Ascending aorta (tissue), 2 donors: ENCODE results near the gene UBFD1. TPM values are rescaled to one million over a fixed set of nuclear protein-coding genes. Genes with fewer than 3 reads are reported as not detected.

Experiments used
- DNase-seq, 2 donors: peaks; one replicate each; pipeline ENCODE4 v3.0.0-alpha.2; 2019; ENCODE audit warnings: low spot score in 2 of 2
- H3K27ac ChIP-seq, 2 donors: fragments of 200-600 bp; sonication (generic); one replicate each; pipeline ENCODE4 v1.5.1; 2016 to 2017; ENCODE audit warnings: mild to moderate bottlenecking in 1 of 2
- H3K27me3 ChIP-seq: fragments of 200-600 bp; sonication (generic); one replicate; pipeline ENCODE4 v1.5.1; 2017
- H3K36me3 ChIP-seq, 2 donors: fragments of 200-600 bp; sonication (generic); one replicate each; pipeline ENCODE4 v1.5.1; 2016
- H3K4me1 ChIP-seq, 2 donors: fragments of 200-600 bp; sonication (generic); one replicate each; pipeline ENCODE4 v1.5.1; 2016 to 2017; ENCODE audit warnings: mild to moderate bottlenecking in 1 of 2
- H3K4me3 ChIP-seq, 2 donors: fragments of 200-600 bp; sonication (generic); one replicate each; pipeline ENCODE4 v1.5.1; 2016 to 2017; ENCODE audit warnings: mild to moderate bottlenecking in 1 of 2
- H3K9me3 ChIP-seq, 2 donors: fragments of 200-600 bp; sonication (generic); one replicate each; pipeline ENCODE4 v1.5.1; 2016
- CTCF ChIP-seq, 3 experiments: fragments of 200-600 bp in 2 of 3; fragments of 450-650 bp in 1 of 3; sonication (generic) in 2 of 3; IDR thresholded peaks; one replicate each; pipeline ENCODE4 v1.5.1; 2016 to 2019; ENCODE audit warnings: antibody characterized with exemption in 3 of 3, mild to moderate bottlenecking in 1 of 3, moderate library complexity in 1 of 3
- intact Hi-C: fragments of 100-400 bp; cut with DNase I; formaldehyde crosslinking; loops from one replicate; pipeline ENCODE4 v1.15.1; 2023
- total RNA-seq: library from RNA; depleted of rRNA; stranded (reverse); fragments of >200 nt; gene quantifications from one replicate; pipeline ENCODE4 v1.1.0, GENCODE V29; 2016

Gene UBFD1
- total RNA-seq, 1 donor from 2014 or later: 51.8 TPM

GRCh38 chr16:23561586-23561985, 4.1 kb downstream of the UBFD1 start:
- Histone ChIP-seq H3K27me3 (no peaks in the 10 kb centered on the region), H3K9me3 (no peaks in the 10 kb centered on the region), H3K27ac (no peak overlapping the region), H3K36me3 (peaks cover 62 to 73% of the 10 kb centered on the region in 2 donors), H3K4me3 (no peak overlapping the region), H3K4me1 (peaks cover 8 to 15% of the 10 kb centered on the region in 2 donors)
- no peak for DNase-seq
- TF ChIP-seq CTCF (IDR thresholded peaks at IDR 0.05): no peak
- intact Hi-C loops: no loop called here

GRCh38 chr16:23562505-23562904, 5.0 kb downstream of the UBFD1 start:
- H3K27ac ChIP-seq: no peak overlapping the region
- peaks cover 4 to 12% of the 10 kb centered on the region in 2 donors for H3K4me1 ChIP-seq
- peaks cover 71 to 82% of the 10 kb centered on the region in 2 donors for H3K36me3 ChIP-seq
- no peak for TF ChIP-seq CTCF (IDR thresholded peaks at IDR 0.05)
- no peaks in the 10 kb centered on the region for H3K27me3 ChIP-seq
- no peak overlapping the region for H3K4me3 ChIP-seq
- no peak for DNase-seq
- H3K9me3 ChIP-seq: no peaks in the 10 kb centered on the region
- intact Hi-C loops: no loop called here

- Histone ChIP-seq H3K36me3 (peaks cover 77 to 89% of the 10 kb centered on the region in 2 donors), H3K27me3 (no peaks in the 10 kb centered on the region), H3K4me1 (peaks cover 4 to 12% of the 10 kb centered on the region in 2 donors), H3K9me3 (no peaks in the 10 kb centered on the region), H3K27ac (no peak overlapping the region), H3K4me3 (no peak overlapping the region)
- DNase-seq: no peak
- TF ChIP-seq CTCF (IDR thresholded peaks at IDR 0.05): no peak
- intact Hi-C loops: no loop called here
Observed at GRCh38 chr16:23563186-23563585, 5.7 kb downstream of the UBFD1 start.

- H3K27me3 ChIP-seq: no peaks in the 10 kb centered on the region
- H3K4me1 ChIP-seq: peaks cover 0 to 2% of the 10 kb centered on the region in 2 donors
- intact Hi-C loops: no loop called here
- no peak overlapping the region for H3K4me3 ChIP-seq
- no peak overlapping the region for H3K27ac ChIP-seq
- no peak for TF ChIP-seq CTCF (IDR thresholded peaks at IDR 0.05)
- H3K36me3 ChIP-seq: peaks cover 85 to 97% of the 10 kb centered on the region in 2 donors
- H3K9me3 ChIP-seq: no peaks in the 10 kb centered on the region
- DNase-seq: no peak
Observed at GRCh38 chr16:23564575-23565363, 7.2 kb downstream of the UBFD1 start.

GRCh38 chr16:23566724-23567123, 9.2 kb downstream of the UBFD1 start:
- no peaks in the 10 kb centered on the region for H3K9me3 ChIP-seq
- H3K36me3 ChIP-seq: peaks cover 76 to 94% of the 10 kb centered on the region in 2 donors
- no peak overlapping the region for H3K27ac ChIP-seq
- intact Hi-C loops: no loop called here
- no peak for DNase-seq
- TF ChIP-seq CTCF (IDR thresholded peaks at IDR 0.05): no peak
- no peak overlapping the region for H3K4me3 ChIP-seq
- H3K27me3 ChIP-seq: no peaks in the 10 kb centered on the region
- H3K4me1 ChIP-seq: no peaks in the 10 kb centered on the region
